ENCODE results near the gene PRPSAP1.

DNA sequence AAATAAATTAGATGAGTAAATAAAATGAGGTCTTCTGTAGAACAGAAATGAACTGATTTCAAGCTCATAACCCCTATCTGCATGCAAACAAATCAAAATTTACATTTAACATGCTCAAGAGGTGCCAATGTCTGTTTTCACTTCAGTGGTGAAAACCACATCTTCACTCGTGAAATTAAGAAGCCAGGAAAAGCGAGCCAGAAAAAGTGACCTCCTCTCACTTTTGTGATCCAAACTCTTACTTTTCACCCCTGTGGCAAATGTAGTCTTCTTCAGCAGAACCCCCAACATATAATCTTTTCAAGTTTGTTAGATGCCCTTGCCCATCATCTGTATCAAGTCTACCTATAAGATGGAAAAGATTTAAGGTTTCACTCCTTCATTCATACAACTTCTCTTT, 36.2 kb downstream of the PRPSAP1 start:
- no peak for TF ChIP-seq YY1 (IDR thresholded peaks at IDR 0.05; ENCODE audit: insufficient read depth, insufficient read length)
- TF ChIP-seq ZNF274 (IDR thresholded peaks at IDR 0.05; ENCODE audit: low read depth, low read length), result no peak
- no peak for TF ChIP-seq SUZ12 (IDR thresholded peaks at IDR 0.05; ENCODE audit: extremely low read depth, insufficient read depth, insufficient read length)

Measured in NT2/D1 (cell line).